Panc1 (cell line): ENCODE data around the gene FIGLA. TPM values are rescaled to one million over a fixed set of nuclear protein-coding genes. Genes with fewer than 3 reads are reported as not detected.

Experiments used
- ATAC-seq: fragments of 200-7000 bp; cut with Tn5 transposase; 2 replicates; pipeline ENCODE4 v1.9.1; 2020; ENCODE audit warnings: mild to moderate bottlenecking, moderate library complexity
- BruUV-seq: library from RNA; stranded (reverse); fragments of 400-500 nt; replicated peaks from 2 replicates; lab custom pipeline; 2021; lab: Mats Ljungman, UMichigan
- CTCF ChIA-PET: fragments of 300-600 bp; sonication (Branson Sonifier 250); formaldehyde crosslinking; loops from one replicate; lab custom pipeline; 2022; ENCODE audit warnings: antibody characterized with exemption; lab: Charles Lee
- POLR2A ChIA-PET: fragments of 300-600 bp; sonication (Branson Sonifier 250); formaldehyde crosslinking; loops from one replicate; lab custom pipeline; 2022; ENCODE audit warnings: antibody characterized with exemption; lab: Charles Lee
- DNase-seq: peaks from one replicate; pipeline ENCODE4 v3.0.0-alpha.2; 2010; ENCODE audit warnings: low read depth, low spot score
- H3K27ac ChIP-seq: 2 replicates; pipeline ENCODE4 v1.5.1; 2011; ENCODE audit warnings: mild to moderate bottlenecking, low read length, inconsistent platforms
- H3K27me3 ChIP-seq: fragments of 200-500 bp; sonication (Bioruptor generic); 2 replicates; pipeline ENCODE4 v1.6.0; 2014; ENCODE audit warnings: low read length, inconsistent platforms; ENCODE audit not compliant: control insufficient read depth, insufficient read depth
- H3K36me3 ChIP-seq: fragments of 200-500 bp; sonication (Bioruptor generic); 2 replicates; pipeline ENCODE4 v1.5.1; 2014; ENCODE audit warnings: inconsistent platforms, mild to moderate bottlenecking, low read length, moderate library complexity; ENCODE audit not compliant: control insufficient read depth, insufficient read depth
- H3K4me1 ChIP-seq: 2 replicates; pipeline ENCODE4 v1.5.1; 2011; ENCODE audit warnings: inconsistent platforms, mild to moderate bottlenecking, low read length, moderate library complexity; ENCODE audit not compliant: control insufficient read depth, insufficient read depth
- H3K4me3 ChIP-seq, 2 experiments: 2 replicates each; pipeline ENCODE4 v1.5.1; 2011 to 2012; ENCODE audit warnings: low read depth in 2 of 2, low read length in 2 of 2, mild to moderate bottlenecking in 2 of 2, inconsistent platforms in 1 of 2, moderate library complexity in 1 of 2
- H3K9me3 ChIP-seq: fragments of 200-500 bp; sonication (Bioruptor generic); 2 replicates; pipeline ENCODE4 v1.5.1; 2014; ENCODE audit warnings: low read depth, mild to moderate bottlenecking, inconsistent platforms, low read length, moderate library complexity; ENCODE audit not compliant: control insufficient read depth, insufficient read depth
- POLR2AphosphoS5 ChIP-seq: IDR thresholded peaks from 2 replicates; pipeline ENCODE4 v1.6.1; 2012; ENCODE audit warnings: mild to moderate bottlenecking, low read depth, low read length, moderate library complexity
- REST ChIP-seq, 2 experiments: IDR thresholded peaks; 2 replicates each; pipeline ENCODE4 v1.6.1; 2011 to 2012; ENCODE audit warnings: low read depth in 2 of 2, control low read depth in 1 of 2, low read length in 1 of 2, mild to moderate bottlenecking in 1 of 2, moderate library complexity in 1 of 2; ENCODE audit not compliant: insufficient read depth in 1 of 2
- SIN3A ChIP-seq: IDR thresholded peaks from 2 replicates; pipeline ENCODE4 v1.6.1; 2012; ENCODE audit warnings: low read depth, mild to moderate bottlenecking, low read length, moderate library complexity, borderline replicate concordance; ENCODE audit not compliant: insufficient read depth
- TCF7L2 ChIP-seq: IDR thresholded peaks from 2 replicates; pipeline ENCODE4 v1.6.1; 2011; ENCODE audit warnings: mild to moderate bottlenecking, low read depth, low read length, inconsistent platforms
- in situ Hi-C: cut with HindIII; loops from 2 replicates; pipeline ENCODE4 v1.10.0; 2016; ENCODE audit warnings: low sequenced_read_pairs, low pct_unique_long_range_greater_than_20kb
- intact Hi-C: fragments of 100-400 bp; cut with micrococcal nuclease; formaldehyde crosslinking; loops from one replicate; pipeline ENCODE4 v1.10.0; 2022; ENCODE audit not compliant: unreplicated experiment
- total RNA-seq: library from RNA; stranded (reverse); gene quantifications from one replicate; pipeline ENCODE4 v1.2.1, GENCODE V29; 2021; ENCODE audit not compliant: unreplicated experiment
- TF ChIP-seq, protein P1 (sequence below): fragments of 450-650 bp; IDR thresholded peaks from 2 replicates; pipeline ENCODE4 v1.5.1; 2017; ENCODE audit warnings: mild to moderate bottlenecking

FIGLA gene
- total RNA-seq, 1 experiment from 2014 or later: not detected

DNA sequence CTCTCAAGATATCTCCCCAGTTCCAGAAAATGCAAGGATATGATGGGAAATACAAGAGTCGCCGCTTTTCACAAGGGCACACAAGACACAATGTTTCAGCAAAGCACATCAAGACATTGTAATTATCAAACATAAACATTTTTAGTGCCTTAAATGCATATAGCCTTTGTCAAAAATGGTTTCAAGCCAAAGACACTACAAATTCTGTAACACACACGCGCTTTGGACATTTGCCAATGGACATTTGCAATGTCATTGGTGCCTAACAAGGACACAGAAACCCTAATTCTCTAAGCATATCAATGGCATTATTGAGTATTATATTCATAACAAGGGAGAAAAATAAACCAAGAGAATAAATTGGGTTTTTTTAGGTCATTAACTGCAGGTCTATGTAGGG is 38.6 kb downstream of the FIGLA start:
- ChIA-PET POLR2A (no interaction called here), CTCF (no interaction called here)
- in situ Hi-C loops: no loop called here
- H3K36me3 ChIP-seq: no peaks in the 10 kb centered on the region
- no peak for DNase-seq
- no peak for ATAC-seq
- BruUV-seq: no TSS peak
- no peak overlapping the region for H3K4me3 ChIP-seq
- H3K4me1 ChIP-seq: no peaks in the 10 kb centered on the region
- TF ChIP-seq TCF7L2 (no peak), SIN3A (no peak), REST (IDR thresholded peaks at IDR 0.05; ENCODE audit: insufficient read depth in 1 of 2, low read depth in 2 of 2, low read length in 1 of 2) (no peak), POLR2AphosphoS5 (no peak)
- TF ChIP-seq, protein P1, sequence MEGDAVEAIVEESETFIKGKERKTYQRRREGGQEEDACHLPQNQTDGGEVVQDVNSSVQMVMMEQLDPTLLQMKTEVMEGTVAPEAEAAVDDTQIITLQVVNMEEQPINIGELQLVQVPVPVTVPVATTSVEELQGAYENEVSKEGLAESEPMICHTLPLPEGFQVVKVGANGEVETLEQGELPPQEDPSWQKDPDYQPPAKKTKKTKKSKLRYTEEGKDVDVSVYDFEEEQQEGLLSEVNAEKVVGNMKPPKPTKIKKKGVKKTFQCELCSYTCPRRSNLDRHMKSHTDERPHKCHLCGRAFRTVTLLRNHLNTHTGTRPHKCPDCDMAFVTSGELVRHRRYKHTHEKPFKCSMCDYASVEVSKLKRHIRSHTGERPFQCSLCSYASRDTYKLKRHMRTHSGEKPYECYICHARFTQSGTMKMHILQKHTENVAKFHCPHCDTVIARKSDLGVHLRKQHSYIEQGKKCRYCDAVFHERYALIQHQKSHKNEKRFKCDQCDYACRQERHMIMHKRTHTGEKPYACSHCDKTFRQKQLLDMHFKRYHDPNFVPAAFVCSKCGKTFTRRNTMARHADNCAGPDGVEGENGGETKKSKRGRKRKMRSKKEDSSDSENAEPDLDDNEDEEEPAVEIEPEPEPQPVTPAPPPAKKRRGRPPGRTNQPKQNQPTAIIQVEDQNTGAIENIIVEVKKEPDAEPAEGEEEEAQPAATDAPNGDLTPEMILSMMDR: no peak
- intact Hi-C loops: no loop called here
- peaks cover 17% of the 10 kb centered on the region for H3K27me3 ChIP-seq
- no peak overlapping the region for H3K27ac ChIP-seq
- H3K9me3 ChIP-seq: no peaks in the 10 kb centered on the region

DNA sequence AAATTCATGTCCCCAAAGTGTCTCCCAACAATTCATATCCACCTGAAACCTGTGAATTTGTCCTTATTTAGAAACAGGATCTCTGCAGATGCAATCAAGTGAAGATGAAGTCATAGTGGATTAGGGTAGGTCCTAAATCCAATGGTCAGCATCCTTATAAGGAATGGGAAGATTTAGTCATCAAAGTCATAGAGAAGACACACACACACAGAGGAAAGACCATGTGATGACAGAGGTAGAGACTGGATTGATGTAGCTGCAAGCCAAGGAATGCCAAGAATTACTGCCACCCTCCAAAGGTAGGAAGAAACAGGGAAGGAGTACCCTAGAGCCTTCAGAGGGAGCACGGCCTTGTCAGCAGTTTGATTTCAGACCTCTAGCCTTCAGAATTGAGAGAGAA is 40.1 kb downstream of the FIGLA start:
- BruUV-seq: no TSS peak
- Histone ChIP-seq H3K4me1 (no peaks in the 10 kb centered on the region), H3K4me3 (no peak overlapping the region), H3K9me3 (no peaks in the 10 kb centered on the region), H3K27ac (no peak overlapping the region), H3K27me3 (peaks cover 17% of the 10 kb centered on the region), H3K36me3 (no peaks in the 10 kb centered on the region)
- DNase-seq (no peak), ATAC-seq (no peak)
- intact Hi-C loops (no loop called here), in situ Hi-C loops (no loop called here)
- no peak for TF ChIP-seq POLR2AphosphoS5
- no peak for TF ChIP-seq REST (IDR thresholded peaks at IDR 0.05; ENCODE audit: insufficient read depth in 1 of 2, low read depth in 2 of 2, low read length in 1 of 2)
- TF ChIP-seq TCF7L2: no peak
- TF ChIP-seq SIN3A: no peak
- TF ChIP-seq, protein P1: no peak
- ChIA-PET POLR2A (no interaction called here), CTCF (no interaction called here)
